SK-N-SH (cell line): Measurements from ENCODE around the gene PCNX2. TPM values are rescaled to one million over a fixed set of nuclear protein-coding genes. Genes with fewer than 3 reads are reported as not detected.

ENCODE experiments used
- CTCF ChIA-PET: fragments of 300-600, 350-600 bp; formaldehyde crosslinking; extraction: SDS; loops from one replicate; lab custom pipeline; 2021; lab: Yijun Ruan, JAX
- POLR2A ChIA-PET: fragments of 350-600 bp; sonication (Branson Sonifier 250); formaldehyde crosslinking; extraction: SDS; loops from one replicate; lab custom pipeline; 2020; ENCODE audit warnings: antibody characterized with exemption, inconsistent platforms; lab: Yijun Ruan, JAX
- DNase-seq: peaks from one replicate; pipeline ENCODE4 v3.0.0; 2012
- H2AFZ ChIP-seq: fragments of 200-600 bp; sonication (generic); 2 replicates; pipeline ENCODE4 v1.8.1; 2016; ENCODE audit warnings: antibody characterized with exemption, mild to moderate bottlenecking, low read depth
- H3F3A ChIP-seq: fragments of 200-600 bp; sonication (generic); replicated peaks from 2 replicates; pipeline ENCODE3; 2016; ENCODE audit warnings: antibody characterized with exemption, mild to moderate bottlenecking; ENCODE audit not compliant: insufficient read depth
- H3K27ac ChIP-seq, 2 experiments: fragments of 200-500 bp in 1 of 2; fragments of 200-600 bp in 1 of 2; sonication (Bioruptor generic) in 1 of 2; sonication (generic), shearing (Covaris generic) in 1 of 2; 2 replicates each; pipeline versions ENCODE4 v1.5.1 to v1.6.1; 2014 to 2016; ENCODE audit warnings: low read depth in 2 of 2, inconsistent platforms in 1 of 2, low read length in 1 of 2, mild to moderate bottlenecking in 1 of 2, mixed read lengths in 1 of 2
- H3K27me3 ChIP-seq: fragments of 200-600 bp; sonication (generic), shearing (Covaris generic); 2 replicates; pipeline ENCODE4 v1.6.1; 2016; ENCODE audit warnings: mixed run types; ENCODE audit not compliant: insufficient read depth
- H3K36me3 ChIP-seq, 2 experiments: fragments of 200-500 bp in 1 of 2; fragments of 200-600 bp in 1 of 2; sonication (Bioruptor generic) in 1 of 2; sonication (generic) in 1 of 2; replicated peaks in 1 of 2; 2 replicates each; pipeline versions ENCODE3 to v1.5.1; 2014 to 2016; ENCODE audit warnings: low read length in 1 of 2, mild to moderate bottlenecking in 1 of 2; ENCODE audit not compliant: insufficient read depth in 2 of 2, control insufficient read depth in 1 of 2
- H3K4me1 ChIP-seq, 2 experiments: fragments of 200-500 bp in 1 of 2; fragments of 200-600 bp in 1 of 2; sonication (Bioruptor generic) in 1 of 2; sonication (generic), shearing (Covaris generic) in 1 of 2; 2 replicates each; pipeline versions ENCODE4 v1.5.1 to v1.6.1; 2014 to 2016; ENCODE audit warnings: low read depth in 1 of 2, low read length in 1 of 2, mixed run types in 1 of 2; ENCODE audit not compliant: insufficient read depth in 2 of 2, control insufficient read depth in 1 of 2
- H3K4me2 ChIP-seq: fragments of 200-600 bp; sonication (generic), shearing (Covaris generic); 2 replicates; pipeline ENCODE4 v1.6.1; 2017; ENCODE audit warnings: mixed run types
- H3K4me3 ChIP-seq, 2 experiments: fragments of 200-500 bp in 1 of 2; fragments of 200-600 bp in 1 of 2; sonication (Bioruptor generic) in 1 of 2; sonication (generic), shearing (Covaris generic) in 1 of 2; 2 replicates each; pipeline versions ENCODE4 v1.5.1 to v1.8.1; 2014 to 2016; ENCODE audit warnings: low read depth in 2 of 2, inconsistent platforms in 1 of 2, low read length in 1 of 2, mild to moderate bottlenecking in 1 of 2, mixed read lengths in 1 of 2, moderate library complexity in 1 of 2
- H3K79me2 ChIP-seq: fragments of 200-600 bp; sonication (generic); 2 replicates; pipeline ENCODE4 v1.8.1; 2017; ENCODE audit warnings: mild to moderate bottlenecking; ENCODE audit not compliant: insufficient read depth
- H3K9ac ChIP-seq: fragments of 200-600 bp; sonication (generic); 2 replicates; pipeline ENCODE4 v1.6.1; 2017; ENCODE audit warnings: mixed run types
- H3K9me2 ChIP-seq: fragments of 200-600 bp; sonication (generic); 2 replicates; pipeline ENCODE4 v1.6.1; 2017; ENCODE audit warnings: mixed run types
- H3K9me3 ChIP-seq: fragments of 200-600 bp; sonication (generic); 2 replicates; pipeline ENCODE4 v1.6.1; 2017; ENCODE audit warnings: mixed run types, mild to moderate bottlenecking, moderate library complexity
- H4K20me1 ChIP-seq: fragments of 200-600 bp; sonication (generic); 2 replicates; pipeline ENCODE4 v1.6.1; 2017; ENCODE audit warnings: mild to moderate bottlenecking, mixed run types; ENCODE audit not compliant: insufficient read depth
- CHD2 ChIP-seq: fragments of 150-350 bp; IDR thresholded peaks from 2 replicates; pipeline ENCODE4 v1.6.1; 2018; ENCODE audit warnings: low read length; ENCODE audit not compliant: partially characterized antibody
- EP300 ChIP-seq, 2 experiments: IDR thresholded peaks; 2 replicates each; pipeline versions ENCODE4 v1.4.0 to v1.6.1; 2012; ENCODE audit warnings: borderline replicate concordance in 1 of 2, low read depth in 1 of 2, low read length in 1 of 2
- FOXJ3 ChIP-seq: sonication (generic); formaldehyde crosslinking; IDR thresholded peaks from 2 replicates; pipeline ENCODE4 v1.5.1; 2020; ENCODE audit warnings: mild to moderate bottlenecking, missing genetic modification reagents
- FOXM1 ChIP-seq: IDR thresholded peaks from 2 replicates; pipeline ENCODE4 v1.4.0; 2012; ENCODE audit warnings: low read depth, mild to moderate bottlenecking
- GABPA ChIP-seq: IDR thresholded peaks from 2 replicates; pipeline ENCODE4 v1.4.0; 2012; ENCODE audit warnings: low read depth, mild to moderate bottlenecking
- IRF3 ChIP-seq: fragments of 150-350 bp; IDR thresholded peaks from 2 replicates; pipeline ENCODE4 v1.6.1; 2016; ENCODE audit warnings: mild to moderate bottlenecking, low read depth, low read length
- JUND ChIP-seq: IDR thresholded peaks from 2 replicates; pipeline ENCODE4 v1.4.0; 2012
- MXI1 ChIP-seq: IDR thresholded peaks from 2 replicates; pipeline ENCODE4 v1.6.1; 2012; ENCODE audit warnings: mild to moderate bottlenecking, low read depth, low read length, improper control_type of control experiment
- RCOR1 ChIP-seq: fragments of 150-350 bp; IDR thresholded peaks from 2 replicates; pipeline ENCODE4 v1.6.1; 2017; ENCODE audit warnings: antibody characterized with exemption, low read length
- TAF1 ChIP-seq: IDR thresholded peaks from 2 replicates; pipeline ENCODE4 v1.6.1; 2012; ENCODE audit warnings: low read depth, mild to moderate bottlenecking, low read length, moderate library complexity, borderline replicate concordance
- TEAD4 ChIP-seq: IDR thresholded peaks from 2 replicates; pipeline ENCODE4 v1.4.0; 2012; ENCODE audit warnings: mild to moderate bottlenecking, borderline replicate concordance; ENCODE audit not compliant: insufficient read depth
- WGBS: methylation state at CpG from one replicate; pipeline ENCODE4 v1.1.6; 2017; ENCODE audit warnings: low lambda C conversion rate; 5-methylcytosine and 5-hydroxymethylcytosine counted together
- polyA plus RNA-seq, 3 experiments: library from polyadenylated mRNA; depleted of rRNA; stranded (reverse); fragments of >200 nt; gene quantifications; 2 replicates each; pipeline ENCODE4 v1.2.3, GENCODE V29; 2012

Gene PCNX2
- polyA plus RNA-seq, 1 of the 3 experiments (the other 2 are of a cell fraction): 10.6 TPM

- Histone ChIP-seq H3K4me3 (no peak overlapping the region), H3K9ac (no peak overlapping the region), H3K9me3 (no peaks in the 10 kb centered on the region), H3K9me2 (no peaks in the 10 kb centered on the region), H3K27me3 (no peaks in the 10 kb centered on the region), H2AFZ (no peak overlapping the region), H3F3A (no peaks in the 10 kb centered on the region), H3K79me2 (no peaks in the 10 kb centered on the region), H3K36me3 (peaks cover 4 to 13% of the 10 kb centered on the region in 2 experiments), H3K4me2 (no peak overlapping the region), H3K27ac (no peak overlapping the region), H4K20me1 (no peaks in the 10 kb centered on the region), H3K4me1 (peaks cover 0 to 2% of the 10 kb centered on the region in 2 experiments; a peak in 3 of 4 replicates)
- 100% methylated on average over 1 of the region's 1 CpG for WGBS
- no peak for DNase-seq
- no peak for TF ChIP-seq IRF3
- TF ChIP-seq MXI1: no peak
- no peak for TF ChIP-seq CHD2
- TF ChIP-seq JUND: no peak
- no peak for TF ChIP-seq TAF1
- no peak for TF ChIP-seq FOXJ3
- no peak for TF ChIP-seq FOXM1
- no peak for TF ChIP-seq TEAD4
- POLR2A ChIA-PET: no interaction called here
- CTCF ChIA-PET: interaction anchor here (0.6 kb wide), 1 partner anchor 12 kb away, joined by 4 read pairs; no protein-coding TSS in a partner anchor
Observed at GRCh38 chr1:233094691-233095090, 200.8 kb downstream of the PCNX2 start.

GRCh38 chr1:233094269-233094668, 201.3 kb downstream of the PCNX2 start:
- no peaks in the 10 kb centered on the region for H3K9me3 ChIP-seq
- H3F3A ChIP-seq: no peaks in the 10 kb centered on the region
- H3K9ac ChIP-seq: no peak overlapping the region
- H3K9me2 ChIP-seq: no peaks in the 10 kb centered on the region
- DNase-seq: no peak
- no peaks in the 10 kb centered on the region for H4K20me1 ChIP-seq
- WGBS: 90% methylated on average over 2 of the region's 2 CpGs
- no peak overlapping the region for H3K4me3 ChIP-seq
- H3K36me3 ChIP-seq: peaks cover 4 to 13% of the 10 kb centered on the region in 2 experiments
- POLR2A ChIA-PET: no interaction called here
- peaks cover 0 to 2% of the 10 kb centered on the region in 2 experiments; a peak in 3 of 4 replicates for H3K4me1 ChIP-seq
- no peak overlapping the region for H3K27ac ChIP-seq
- no peak overlapping the region for H2AFZ ChIP-seq
- H3K4me2 ChIP-seq: no peak overlapping the region
- H3K79me2 ChIP-seq: no peaks in the 10 kb centered on the region
- CTCF ChIA-PET: interaction anchor here (0.6 kb wide), 1 partner anchor 12 kb away, joined by 4 read pairs; no protein-coding TSS in a partner anchor
- TF ChIP-seq JUND (no peak), EP300 (IDR thresholded peaks at IDR 0.05; ENCODE audit: borderline replicate concordance in 1 of 2, low read depth in 1 of 2, low read length in 1 of 2) (no peak), MXI1 (no peak), RCOR1 (no peak), FOXM1 (no peak), GABPA (no peak)
- H3K27me3 ChIP-seq: no peaks in the 10 kb centered on the region
